Kidney tubule cell (primary cell): Measurements from ENCODE around the gene IFITM10.

Experiments
- DNase-seq: peaks from one replicate; pipeline ENCODE4 v3.0.0-alpha.2; 2018; ENCODE audit warnings: low spot score

The IFITM10 gene

DNA sequence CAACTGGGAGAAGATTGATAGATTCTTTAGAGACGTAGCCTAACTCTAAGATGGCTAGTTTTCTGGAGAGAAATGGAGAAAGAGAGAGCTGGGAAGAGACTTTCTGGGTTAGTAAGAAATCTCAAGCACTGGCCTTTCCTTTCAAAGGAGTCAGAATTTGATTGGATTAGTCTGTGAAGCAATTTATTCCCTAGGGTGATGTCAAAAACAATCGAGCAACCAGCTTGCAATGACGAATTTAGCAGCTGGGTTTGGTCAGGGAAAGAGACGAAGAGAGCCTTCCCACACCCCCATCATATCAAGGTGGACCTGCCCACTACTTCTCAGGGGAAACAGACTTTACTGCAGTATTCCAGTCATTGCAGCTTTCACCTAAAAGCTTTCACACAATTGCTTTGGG lies 42.6 kb downstream of the IFITM10 start:
- no peak for DNase-seq

DNA sequence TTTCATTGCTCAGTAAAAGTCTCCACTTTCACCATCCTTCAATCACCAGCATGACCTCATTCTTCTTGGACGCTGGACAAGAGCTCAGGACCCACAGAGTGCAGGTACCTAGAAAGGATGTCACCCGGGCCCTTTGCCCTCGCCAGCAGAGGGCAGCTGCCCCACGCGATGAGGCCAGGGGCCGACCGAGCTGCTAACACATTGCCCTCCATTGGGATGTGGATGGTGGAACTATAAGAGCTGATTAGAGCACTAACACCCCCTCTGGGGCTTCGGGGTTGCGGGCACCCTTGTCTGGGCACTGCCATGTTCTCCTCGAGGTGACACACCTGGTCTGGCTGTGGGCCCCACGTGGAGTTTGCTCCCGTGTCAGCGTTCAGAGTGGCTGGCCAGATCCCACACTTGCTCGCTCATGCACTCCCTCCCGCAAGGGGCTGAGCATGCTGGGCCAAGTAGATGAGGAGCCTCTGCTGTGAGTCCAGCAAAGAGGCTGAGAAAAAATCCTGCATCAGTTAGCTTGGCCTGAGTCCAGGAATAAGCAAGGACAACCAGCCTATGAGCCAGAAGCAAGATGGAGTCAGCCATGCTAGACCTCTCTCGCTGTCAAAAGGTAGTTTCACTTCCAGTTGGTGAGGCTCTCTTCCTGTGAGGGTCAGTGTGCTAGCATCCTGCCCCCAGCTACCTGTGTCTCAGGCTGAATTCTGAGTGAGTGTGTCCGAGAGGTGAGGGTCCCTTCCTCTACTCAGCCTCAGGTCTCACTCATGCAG lies 43.6 kb downstream of the IFITM10 start:
- peak; percentile 16 for DNase-seq

DNA sequence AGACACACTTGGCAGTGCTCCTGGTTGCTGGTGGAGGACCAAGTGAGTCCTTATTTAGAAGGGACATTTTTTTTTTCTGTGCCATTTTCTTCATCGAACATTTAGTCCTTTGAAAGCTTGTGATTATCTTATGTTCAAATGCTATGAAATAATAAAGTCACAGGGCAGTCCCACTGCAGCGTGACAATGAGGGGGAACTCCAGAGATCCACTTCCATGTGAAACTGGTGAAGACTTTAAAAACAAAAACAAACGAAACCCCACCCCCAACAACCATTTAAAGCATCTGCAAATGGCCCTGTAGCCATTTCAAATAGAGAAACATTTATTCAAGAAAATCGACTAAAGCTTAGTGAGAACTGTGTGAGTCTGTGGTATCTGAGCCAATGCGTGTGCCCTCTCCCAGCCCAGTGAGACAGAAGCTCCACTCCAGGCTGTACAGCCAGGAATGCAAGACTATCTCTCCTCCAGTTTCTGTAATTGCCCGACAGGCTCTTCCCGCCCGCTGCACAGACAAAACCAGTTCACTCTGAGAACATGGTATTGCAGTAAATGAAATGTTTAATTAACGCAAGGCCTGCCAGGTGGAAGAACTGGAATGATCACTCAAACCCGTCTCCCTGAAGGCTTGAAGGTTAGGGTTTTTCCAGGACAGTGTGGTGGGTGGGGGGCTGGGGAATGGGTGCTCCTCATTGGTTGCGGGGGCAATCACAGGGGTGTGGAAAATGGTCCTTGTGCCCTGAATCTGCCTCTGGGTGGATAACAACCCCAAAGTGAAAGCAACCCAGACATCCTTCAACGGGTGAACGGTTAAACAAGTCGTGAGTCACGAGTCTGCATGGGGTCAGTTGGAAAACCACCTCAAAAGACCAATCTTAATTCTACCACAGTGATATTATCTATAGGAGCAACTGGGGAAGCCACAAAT lies 45.0 kb downstream of the IFITM10 start:
- DNase-seq, result peak; percentile 66

DNA sequence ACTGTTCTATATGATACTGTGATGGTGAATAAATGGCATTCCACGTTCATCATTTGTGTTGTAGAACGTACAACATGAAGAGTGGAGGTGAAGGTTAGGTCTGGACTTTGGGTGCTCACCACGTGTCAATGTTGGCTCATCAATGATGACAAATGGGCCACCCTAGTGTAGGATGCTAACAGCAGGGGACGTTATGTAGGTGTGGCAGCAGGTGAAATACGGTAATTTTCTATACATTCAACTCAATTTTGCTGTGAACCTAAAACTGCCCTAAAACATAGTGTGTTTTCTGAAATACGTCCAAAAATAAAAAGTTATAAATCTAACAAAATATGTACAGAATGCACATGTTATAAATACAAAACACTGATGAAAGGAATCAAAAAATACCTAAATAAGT lies 47.2 kb downstream of the IFITM10 start:
- no peak for DNase-seq

DNA sequence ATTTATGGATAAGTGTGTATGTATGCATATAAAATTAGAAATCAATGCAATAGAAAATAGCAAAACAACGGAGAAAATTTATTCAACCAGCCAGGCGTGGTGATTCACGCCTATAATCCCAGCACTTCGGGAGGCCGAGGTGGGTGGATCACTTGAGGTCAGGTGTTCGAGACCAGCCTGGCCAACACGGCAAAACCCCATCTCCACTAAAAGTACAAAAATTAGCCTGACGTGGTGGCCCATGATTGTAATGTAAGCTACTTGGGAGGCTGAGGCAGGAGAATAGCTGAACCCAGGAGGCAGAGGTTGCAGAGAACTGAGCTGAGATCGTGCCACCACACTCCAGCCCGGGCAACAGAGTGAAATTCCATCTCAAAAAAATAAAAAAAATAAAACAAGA lies 47.9 kb downstream of the IFITM10 start:
- no peak for DNase-seq

DNA sequence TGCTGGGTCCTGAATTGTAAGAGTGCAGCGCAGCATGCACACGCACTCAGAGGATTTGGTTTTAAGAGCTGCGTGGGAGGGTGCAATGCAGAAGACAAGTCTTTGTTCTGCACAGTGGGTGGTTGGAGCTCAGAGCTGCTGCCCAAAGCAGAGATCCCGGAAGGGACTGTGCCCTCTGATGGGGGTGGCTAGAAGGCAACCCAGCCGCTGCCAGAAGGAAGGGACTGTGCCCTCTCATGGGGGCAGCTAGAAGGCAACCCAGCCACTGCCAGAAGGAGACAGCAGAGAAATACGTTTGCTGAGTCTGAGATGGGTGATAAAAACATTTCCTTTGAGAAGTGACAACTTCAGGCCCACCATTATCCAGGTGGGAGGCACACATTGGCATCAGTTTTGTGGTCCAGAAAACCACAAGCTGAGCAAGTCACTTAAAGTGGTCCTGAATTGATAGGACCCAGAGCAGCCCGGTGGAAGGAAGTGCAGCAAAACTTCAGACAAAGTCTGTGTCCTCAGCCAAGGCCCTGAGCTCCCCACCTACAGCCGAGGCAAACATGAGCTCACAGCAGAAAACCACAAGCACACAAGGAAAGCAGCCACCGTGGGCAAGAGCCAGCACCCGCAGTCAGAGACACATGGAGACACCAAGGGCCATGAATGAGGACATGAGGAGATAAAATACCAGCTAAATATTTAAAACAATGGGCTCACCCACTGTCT lies 49.1 kb downstream of the IFITM10 start:
- no peak for DNase-seq

DNA sequence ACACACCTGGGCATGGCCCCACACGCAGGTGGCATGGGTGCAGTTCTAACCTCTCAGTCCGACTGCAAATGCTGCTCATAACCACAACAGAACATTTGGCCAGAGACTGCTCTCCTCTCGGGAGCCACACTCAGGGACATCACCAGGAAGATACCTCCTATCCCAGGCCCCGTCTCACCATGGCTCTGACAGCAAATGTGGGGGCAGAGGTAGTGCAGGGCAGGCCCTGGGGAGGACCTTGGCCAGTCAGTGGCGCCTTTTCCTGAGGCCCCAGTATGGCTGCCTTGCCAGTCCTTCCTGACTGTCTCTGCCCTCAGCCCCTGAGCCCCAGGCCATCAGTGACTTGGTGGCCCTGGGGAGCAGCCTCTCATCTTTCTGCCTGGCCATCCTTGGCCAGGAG lies 50.6 kb downstream of the IFITM10 start:
- no peak for DNase-seq

DNA sequence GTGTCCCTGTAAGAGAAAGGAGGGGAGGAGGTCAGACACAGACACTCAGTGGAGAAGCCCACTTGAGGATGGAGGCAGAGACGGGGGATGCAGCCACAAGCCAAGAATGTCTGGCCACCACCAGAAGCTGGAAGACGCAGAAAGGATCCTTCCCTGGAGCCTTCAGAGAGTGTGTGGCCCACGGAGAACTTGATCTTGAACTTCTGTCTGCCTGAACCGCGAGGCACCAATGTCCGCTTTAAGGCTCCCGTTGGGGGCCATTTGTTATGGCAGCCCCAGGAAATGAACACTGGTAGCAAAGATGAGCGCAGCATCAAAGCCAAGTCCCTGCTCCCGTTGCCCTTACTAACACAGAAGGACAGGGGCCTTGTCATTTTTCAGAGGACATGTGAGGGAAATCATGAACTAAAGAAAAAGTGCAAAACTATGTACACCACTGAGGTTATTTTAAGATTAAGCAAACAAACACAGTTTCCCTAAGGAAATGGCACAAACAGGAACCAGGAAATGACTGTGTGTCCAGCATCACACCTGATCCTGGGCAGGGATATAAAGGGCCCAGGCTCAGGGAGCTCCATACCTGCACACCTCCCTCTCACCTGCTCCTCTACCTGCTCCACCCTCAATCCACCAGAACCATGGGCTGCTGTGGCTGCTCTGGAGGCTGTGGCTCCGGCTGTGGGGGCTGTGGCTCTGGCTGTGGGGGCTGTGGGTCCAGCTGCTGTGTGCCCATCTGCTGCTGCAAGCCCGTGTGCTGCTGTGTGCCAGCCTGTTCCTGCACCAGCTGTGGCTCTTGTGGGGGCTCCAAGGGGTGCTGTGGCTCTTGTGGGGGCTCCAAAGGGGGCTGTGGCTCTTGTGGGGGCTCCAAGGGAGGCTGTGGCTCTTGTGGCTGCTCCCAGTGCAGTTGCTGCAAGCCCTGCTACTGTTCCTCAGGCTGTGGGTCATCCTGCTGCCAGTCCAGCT lies 53.5 kb downstream of the IFITM10 start, which contains the start of gene KRTAP5-6:
TSS of gene KRTAP5-6 (plus strand) at position 588 of the 963 bp plus-strand sequence. CDS start at position 639, 51 bp downstream.
- DNase-seq, result no peak

DNA sequence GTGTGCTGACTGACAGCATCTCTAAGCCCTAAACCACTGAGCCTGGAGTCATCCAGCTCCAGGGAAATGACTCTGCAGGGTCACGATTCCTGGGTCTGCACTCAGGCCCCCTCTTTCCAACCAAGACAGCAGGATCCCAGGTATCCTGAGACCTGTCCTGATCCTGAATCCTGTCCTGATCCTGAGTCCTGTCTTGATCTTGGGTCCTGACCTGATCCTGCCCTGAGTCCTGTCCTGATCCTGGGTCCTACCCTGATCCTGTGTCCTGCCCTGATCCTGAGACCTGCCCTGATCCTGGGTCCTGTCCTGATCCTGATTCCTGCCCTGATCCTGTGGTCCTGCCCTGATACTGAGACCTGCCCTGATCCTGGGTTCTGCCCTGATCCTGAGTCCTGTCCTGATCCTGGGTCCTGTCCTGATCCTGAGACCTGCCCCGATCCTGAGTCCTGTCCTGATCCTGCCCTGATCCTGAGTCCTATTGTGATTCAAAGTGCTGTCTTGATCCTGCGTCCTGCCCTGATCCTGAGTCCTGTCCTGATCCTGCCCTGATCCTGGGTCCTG lies 54.8 kb downstream of the IFITM10 start:
- DNase-seq, result no peak

DNA sequence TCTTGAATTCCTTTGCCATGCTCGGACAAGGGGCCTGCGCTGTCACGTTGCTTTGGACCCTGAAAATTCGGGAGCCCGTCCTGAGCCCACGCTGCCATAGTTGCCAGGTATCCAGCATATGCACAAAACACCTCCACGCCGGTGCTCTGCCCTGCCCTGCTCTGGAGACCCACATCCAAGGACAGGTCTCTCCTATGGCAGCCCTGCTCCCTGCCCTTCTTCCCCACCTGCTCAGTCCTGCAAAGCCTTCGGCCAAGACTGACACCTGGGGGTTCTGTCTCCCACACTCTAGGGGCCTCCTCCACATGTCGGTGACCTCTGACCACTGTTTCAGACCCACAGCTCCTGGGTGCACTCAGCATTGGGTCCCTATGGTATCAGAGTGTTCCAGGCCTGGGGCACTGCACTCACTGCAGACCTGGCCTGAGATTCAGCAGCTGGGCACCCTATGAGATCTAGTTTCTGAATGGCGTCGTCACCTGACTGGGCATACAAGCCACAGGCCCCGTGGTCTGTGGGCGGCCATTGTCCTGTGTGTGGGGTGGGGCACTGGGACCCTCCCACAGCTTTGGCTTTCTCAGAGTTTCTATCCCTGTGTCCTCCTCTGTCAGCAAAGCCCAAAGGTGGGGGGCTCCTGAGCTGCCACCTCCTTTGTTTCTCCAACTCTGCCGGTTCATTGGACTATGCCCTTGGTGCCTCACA lies 55.4 kb downstream of the IFITM10 start:
- DNase-seq, result no peak

DNA sequence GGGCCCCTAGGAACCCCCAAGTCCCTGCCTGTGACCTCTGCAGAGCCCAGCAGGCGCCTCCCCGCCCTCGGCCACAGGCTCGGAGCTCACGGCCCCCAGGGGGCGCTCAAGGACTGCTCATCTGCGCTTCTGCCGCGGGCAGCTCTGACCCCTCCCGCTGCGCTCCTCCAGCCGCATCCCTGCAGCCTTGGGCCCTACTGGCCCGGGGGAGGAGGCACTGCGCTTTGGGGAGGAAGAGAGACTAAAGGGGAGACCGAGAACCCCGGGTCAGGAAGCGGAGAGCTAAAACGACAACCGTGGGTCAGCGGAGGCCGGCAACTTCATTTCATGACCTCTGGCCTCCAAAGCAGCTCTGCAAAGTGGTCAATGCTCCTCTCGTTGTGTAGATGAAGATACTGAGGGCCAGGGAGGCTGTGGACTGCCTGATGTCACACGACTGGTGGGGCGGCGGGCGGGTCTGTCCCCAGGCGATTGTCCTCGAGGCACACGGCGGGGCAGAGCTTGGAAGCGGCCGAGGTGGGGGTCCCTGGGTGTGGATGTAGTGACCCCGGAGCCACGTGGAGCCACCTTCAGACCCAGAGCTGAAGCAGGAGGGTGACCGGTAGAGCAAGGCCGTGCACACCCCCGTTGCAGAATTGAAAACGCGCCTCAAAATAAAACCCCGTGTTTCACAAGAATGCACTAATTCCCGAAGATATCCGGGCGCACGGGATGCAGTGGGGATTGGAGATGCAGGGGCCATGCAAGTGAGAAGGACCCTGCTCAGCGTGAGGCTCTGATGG lies 56.1 kb downstream of the IFITM10 start:
- DNase-seq, result peak; percentile 79

DNA sequence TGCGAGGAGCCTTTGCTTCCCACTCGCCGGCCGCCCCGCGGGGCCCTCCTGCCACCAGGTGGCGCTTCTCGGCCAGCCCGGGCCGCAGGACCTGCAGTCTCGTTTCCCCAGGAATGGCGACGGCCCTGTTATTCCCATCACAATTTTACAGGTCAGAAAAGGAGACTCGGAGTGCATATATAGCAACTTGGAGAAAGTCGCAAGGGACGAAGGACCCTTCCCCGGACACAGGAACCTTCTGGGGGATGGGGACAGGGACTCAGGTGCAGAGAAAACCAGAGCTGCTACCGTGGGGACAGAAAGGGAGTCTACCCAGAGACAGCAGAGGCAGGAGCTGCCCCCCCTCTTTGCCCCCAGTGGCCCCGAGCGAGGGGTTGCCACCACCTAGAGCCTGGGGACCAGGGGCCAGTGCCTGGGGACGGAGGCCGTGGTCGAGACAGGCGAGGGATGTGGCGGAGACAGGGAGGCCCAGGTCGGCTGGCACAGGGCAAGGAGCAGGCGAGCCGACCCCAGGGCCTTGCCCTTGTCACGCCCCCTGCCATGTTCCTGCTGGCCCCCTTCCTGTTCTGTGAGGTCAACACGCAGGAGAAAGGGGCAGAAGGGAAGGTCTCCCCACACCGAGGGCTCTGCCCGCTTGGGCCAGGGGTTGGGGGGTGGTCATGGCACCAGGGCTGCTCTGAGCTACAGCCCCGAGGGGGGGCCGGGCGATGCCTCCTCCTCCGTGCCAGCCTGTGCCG lies 56.9 kb downstream of the IFITM10 start:
- DNase-seq, result peak; percentile 75

DNA sequence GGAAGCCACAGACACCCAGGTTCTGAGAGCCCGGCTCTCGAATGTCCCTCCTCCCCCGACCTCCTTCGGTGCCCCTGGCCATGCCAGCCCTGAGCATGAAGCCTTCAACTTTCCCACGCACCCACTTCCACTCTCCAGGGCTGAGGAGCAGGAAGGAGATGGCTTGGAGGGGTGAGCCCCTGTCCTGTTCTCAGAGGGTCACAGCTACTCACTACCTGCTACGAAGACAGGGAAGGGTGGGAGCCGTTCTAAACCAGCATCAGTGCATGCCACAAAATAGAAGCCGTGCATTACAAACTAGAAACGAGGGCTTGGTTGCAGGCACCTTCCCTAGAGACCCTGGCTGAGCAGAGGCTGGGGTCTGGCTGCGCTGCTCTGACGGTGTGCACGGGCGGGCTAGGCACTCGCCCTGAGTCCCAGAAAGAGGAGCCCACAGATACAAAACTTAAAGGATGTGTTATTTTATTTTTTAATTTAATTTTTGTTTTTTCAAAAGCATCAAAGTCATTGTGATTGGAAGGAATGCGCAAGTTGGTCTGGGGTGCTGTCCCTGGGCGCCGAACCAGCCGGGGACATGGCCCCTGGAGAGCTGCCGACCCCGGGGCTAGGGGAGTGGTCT lies 57.6 kb downstream of the IFITM10 start:
- DNase-seq, result no peak

DNA sequence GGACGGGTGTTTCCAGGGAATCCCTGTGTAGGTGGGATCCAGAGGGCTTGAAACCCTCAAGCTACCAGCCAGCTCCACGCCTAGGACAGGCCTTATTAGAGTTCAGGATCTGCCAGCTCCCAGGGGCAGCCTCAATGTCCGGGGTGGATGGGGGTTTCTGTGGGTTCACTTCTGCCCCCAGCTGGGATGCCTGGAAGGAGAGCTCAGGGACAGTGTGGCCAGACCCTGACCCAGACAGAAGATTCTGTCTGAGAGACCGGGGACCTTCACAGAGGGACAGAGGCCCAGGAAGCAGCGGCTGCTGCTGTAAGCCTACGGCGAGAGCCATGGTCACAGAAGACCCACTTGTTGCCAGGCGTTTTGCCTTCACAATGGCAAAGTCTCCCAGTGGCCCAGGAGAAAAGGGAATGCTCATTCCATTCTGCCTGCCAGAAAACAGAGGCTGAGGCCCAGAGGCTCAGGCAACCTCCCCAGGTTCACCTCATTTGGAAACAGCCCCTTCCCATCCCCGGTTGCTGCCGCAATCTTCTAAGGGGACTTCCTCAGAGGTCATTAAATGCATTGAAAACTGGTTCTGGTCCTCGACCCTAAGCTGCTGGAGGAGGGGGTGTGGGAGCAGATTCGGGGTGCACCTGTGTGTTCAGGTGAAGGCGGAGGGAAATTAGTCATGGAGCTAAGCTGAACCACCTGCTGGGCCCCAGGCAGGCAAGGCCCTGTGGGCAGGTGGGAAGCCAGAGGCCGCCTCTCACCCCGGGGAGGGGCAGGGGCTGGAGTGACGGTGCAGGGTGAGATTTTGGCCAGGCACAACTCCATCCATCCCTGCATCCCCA lies 58.3 kb downstream of the IFITM10 start:
- DNase-seq, result no peak

DNA sequence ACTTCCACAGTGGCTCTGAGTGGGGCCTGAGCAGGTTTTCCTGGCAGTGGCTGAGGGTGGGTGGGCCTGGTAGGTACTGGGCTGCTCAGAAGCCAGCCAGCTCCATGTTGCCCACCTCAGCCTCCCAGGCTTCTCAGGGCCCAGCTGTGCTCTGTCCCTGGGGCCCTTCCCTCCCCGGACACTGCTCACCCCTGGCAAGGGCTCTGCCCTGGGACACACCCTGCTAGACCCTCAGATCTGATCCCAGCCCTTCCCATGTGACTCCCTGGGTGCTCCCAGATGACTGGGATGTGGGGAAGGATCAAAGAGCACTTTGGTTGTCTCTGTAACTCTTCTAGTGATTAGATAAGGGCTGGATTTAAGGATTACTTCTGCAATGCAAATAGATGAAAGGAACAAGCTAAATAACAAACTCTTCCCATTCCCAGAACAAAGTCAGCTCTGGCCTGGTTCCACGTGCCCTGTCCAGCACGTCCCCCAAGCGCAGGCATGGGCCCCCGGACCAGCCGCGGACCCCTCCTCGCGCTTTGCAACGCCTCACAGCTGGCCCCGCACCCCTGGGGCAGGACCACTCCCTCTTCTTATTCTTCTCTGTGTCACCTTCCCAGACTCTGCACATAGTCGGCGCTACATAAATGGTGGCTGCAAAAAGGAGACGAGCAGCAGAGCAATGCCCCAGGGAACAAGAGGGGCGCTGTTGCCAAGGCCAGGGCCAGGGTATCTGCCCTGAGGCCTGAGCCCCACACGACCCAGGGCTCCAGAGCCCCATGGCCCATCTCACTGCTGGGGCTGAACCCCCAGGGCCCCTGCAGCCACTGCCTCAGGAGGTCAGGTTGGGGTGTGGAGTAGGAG lies 59.1 kb downstream of the IFITM10 start:
- no peak for DNase-seq
